HepG2 (cell line): ENCODE results near the gene CSMD2. TPM values are rescaled to one million over a fixed set of nuclear protein-coding genes. Genes with fewer than 3 reads are reported as not detected.

Experiments used
- ATAC-seq: fragments of 200-7000 bp; cut with Tn5 transposase; 3 replicates; pipeline ENCODE4 v1.9.1; 2020; ENCODE audit warnings: mild to moderate bottlenecking, moderate library complexity
- BruUV-seq: library from RNA; stranded (reverse); fragments of 400-500 nt; replicated peaks from 2 replicates; lab custom pipeline; 2021; lab: Mats Ljungman, UMichigan
- CTCF ChIA-PET: fragments of 300-600 bp; formaldehyde crosslinking; extraction: SDS; loops from one replicate; lab custom pipeline; 2021; ENCODE audit warnings: low total read pairs, inconsistent platforms, low intra/inter-chr PET ratio; lab: Yijun Ruan, JAX
- POLR2A ChIA-PET: fragments of 350-600 bp; sonication (Branson Sonifier 250); formaldehyde crosslinking; loops from one replicate; lab custom pipeline; 2020; ENCODE audit warnings: antibody characterized with exemption, inconsistent platforms; lab: Yijun Ruan, JAX
- DNase-seq: peaks from one replicate; pipeline ENCODE4 v3.0.0-alpha.2; 2015; ENCODE audit warnings: low spot score
- FAIRE-seq: peaks from 3 replicates; lab custom pipeline; 2011; peaks lifted over from hg19 to GRCh38; lab: Jason Lieb, UNC
- H2AFZ ChIP-seq: one replicate; pipeline ENCODE4 v1.6.1; 2011; ENCODE audit warnings: low read length, inconsistent platforms
- H3K27ac ChIP-seq: fragments of 300-600 bp; 3 replicates; pipeline ENCODE4 v1.8.0; 2011; ENCODE audit warnings: mixed run types, mild to moderate bottlenecking, mixed read lengths, low read length, inconsistent platforms; ENCODE audit not compliant: insufficient read depth; ENCODE audit errors: extremely low read length
- H3K27me3 ChIP-seq, 2 experiments: fragments of 200-600 bp in 1 of 2; 2 replicates in 1 of 2; 3 replicates in 1 of 2; pipeline versions ENCODE4 v1.6.0 to v1.8.0; 2011; ENCODE audit warnings: low read length in 2 of 2, mild to moderate bottlenecking in 2 of 2, moderate library complexity in 2 of 2, inconsistent platforms in 1 of 2; ENCODE audit not compliant: insufficient read depth in 2 of 2, control insufficient read depth in 1 of 2
- H3K36me3 ChIP-seq, 2 experiments: fragments of 200-600 bp in 1 of 2; replicated peaks in 1 of 2; 2 replicates in 1 of 2; 3 replicates in 1 of 2; pipeline versions ENCODE4 v1.5.1 to v1.8.0; 2011; ENCODE audit warnings: low read length in 2 of 2, inconsistent platforms in 1 of 2; ENCODE audit not compliant: insufficient read depth in 2 of 2, control insufficient read depth in 1 of 2
- H3K4me1 ChIP-seq: 2 replicates; pipeline ENCODE4 v1.5.1; 2012; ENCODE audit warnings: low read length, inconsistent platforms; ENCODE audit not compliant: insufficient read depth
- H3K4me2 ChIP-seq: 2 replicates; pipeline ENCODE4 v1.6.0; 2011; ENCODE audit warnings: low read depth, low read length, inconsistent platforms
- H3K4me3 ChIP-seq, 3 experiments: fragments of 200-600 bp in 1 of 3; sonication (generic), shearing (Covaris generic) in 1 of 3; replicated peaks in 1 of 3; 2 replicates each; pipeline ENCODE4 v1.5.1; 2011 to 2016; ENCODE audit warnings: low read length in 3 of 3, inconsistent platforms in 2 of 3, low read depth in 2 of 3, mild to moderate bottlenecking in 2 of 3, control low read depth in 1 of 3, mixed read lengths in 1 of 3; ENCODE audit not compliant: insufficient read depth in 1 of 3
- H3K79me2 ChIP-seq: one replicate; pipeline ENCODE4 v1.6.1; 2011; ENCODE audit warnings: low read length, inconsistent platforms; ENCODE audit not compliant: insufficient read depth
- H3K9ac ChIP-seq: 2 replicates; pipeline ENCODE4 v1.6.0; 2011; ENCODE audit warnings: mild to moderate bottlenecking, low read depth, low read length, inconsistent platforms; ENCODE audit not compliant: insufficient read depth
- H3K9me3 ChIP-seq: 2 replicates; pipeline ENCODE4 v1.5.1; 2012; ENCODE audit warnings: mild to moderate bottlenecking, low read length
- H4K20me1 ChIP-seq: 2 replicates; pipeline ENCODE4 v1.6.0; 2011; ENCODE audit warnings: inconsistent platforms, mild to moderate bottlenecking, low read length, moderate library complexity; ENCODE audit not compliant: insufficient read depth
- IKZF4 ChIP-seq: sonication (generic); formaldehyde crosslinking; IDR thresholded peaks from 2 replicates; pipeline ENCODE4 v1.5.1; 2020; ENCODE audit warnings: borderline replicate concordance, mild to moderate bottlenecking, low read depth, missing genetic modification reagents; ENCODE audit errors: not compliant biosample characterization
- KLF9 ChIP-seq: IDR thresholded peaks from 2 replicates; pipeline ENCODE4 v1.6.1; 2016; ENCODE audit warnings: low read depth
- SAP130 ChIP-seq: IDR thresholded peaks from 2 replicates; pipeline ENCODE4 v1.6.1; 2016; ENCODE audit warnings: low read depth
- TBX3 ChIP-seq: fragments of 450-650 bp; IDR thresholded peaks from 2 replicates; pipeline ENCODE4 v1.6.1; 2017; ENCODE audit warnings: antibody characterized with exemption, mild to moderate bottlenecking, inconsistent platforms, borderline replicate concordance
- ZNF326 ChIP-seq: sonication (generic); formaldehyde crosslinking; IDR thresholded peaks from 2 replicates; pipeline ENCODE4 v1.4.0; 2020; ENCODE audit warnings: missing genetic modification reagents, borderline replicate concordance
- ZNF563 ChIP-seq: sonication (generic); formaldehyde crosslinking; IDR thresholded peaks from 2 replicates; pipeline ENCODE4 v1.8.0; 2022; ENCODE audit warnings: mild to moderate bottlenecking, moderate library complexity, missing genetic modification reagents
- ZNF598 ChIP-seq: sonication (generic); formaldehyde crosslinking; IDR thresholded peaks from 2 replicates; pipeline ENCODE4 v1.5.1; 2020; ENCODE audit warnings: mild to moderate bottlenecking, missing genetic modification reagents, borderline replicate concordance
- ZNF614 ChIP-seq: IDR thresholded peaks from 2 replicates; pipeline ENCODE4 v1.6.1; 2018; ENCODE audit warnings: missing biosample characterization, missing genetic modification reagents, inconsistent platforms, borderline replicate concordance
- ZNF782 ChIP-seq: sonication (generic); formaldehyde crosslinking; IDR thresholded peaks from 2 replicates; pipeline ENCODE4 v1.4.0; 2020; ENCODE audit warnings: missing genetic modification reagents, mild to moderate bottlenecking, borderline replicate concordance
- ZSCAN29 ChIP-seq: sonication (generic); formaldehyde crosslinking; conservative IDR thresholded peaks from 2 replicates; pipeline ENCODE4 v1.4.0; 2020; ENCODE audit warnings: mild to moderate bottlenecking, missing genetic modification reagents
- WGBS: methylation state at CpG from one replicate; pipeline ENCODE4 v1.1.6; 2017; ENCODE audit warnings: low lambda C conversion rate; 5-methylcytosine and 5-hydroxymethylcytosine counted together
- in situ Hi-C: cut with HindIII; loops from 2 replicates; pipeline ENCODE4 v1.10.0; 2017; ENCODE audit warnings: low pct_unique_long_range_greater_than_20kb; ENCODE audit not compliant: extremely low pct_ligation_motif_present
- intact Hi-C: fragments of 100-400 bp; cut with micrococcal nuclease; formaldehyde crosslinking; loops from one replicate; pipeline ENCODE4 v1.10.0; 2022; ENCODE audit not compliant: unreplicated experiment
- polyA plus RNA-seq, 8 experiments: library from polyadenylated mRNA; depleted of rRNA in 3 of 8; stranded (reverse) in 7 of 8; unstranded in 1 of 8; fragments of >200 nt; fragmentation: Illumina TruSeq in 4 of 8; extraction: Trizol in 4 of 8; gene quantifications; 2 replicates each; pipeline versions ENCODE4 v1.2.1 to v1.2.3, GENCODE V29; 2011 to 2016; ENCODE audit warnings: low read depth in 4 of 8, missing spikeins in 1 of 8, mixed read lengths in 1 of 8; ENCODE audit not compliant: insufficient read depth in 1 of 8
- total RNA-seq, 5 experiments: library from RNA; depleted of rRNA; stranded (reverse); fragments of >200 nt; fragmentation: Illumina TruSeq; extraction: Trizol; gene quantifications; 2 replicates each; pipeline ENCODE4 v1.2.3, GENCODE V29; 2016; ENCODE audit warnings: low read depth in 1 of 5
- TF ChIP-seq, protein P1 (sequence below): sonication (generic); formaldehyde crosslinking; IDR thresholded peaks from 2 replicates; pipeline ENCODE4 v1.5.0; 2020; ENCODE audit warnings: mild to moderate bottlenecking, missing genetic modification reagents
- TF ChIP-seq, protein P2 (sequence below): sonication (generic); formaldehyde crosslinking; IDR thresholded peaks from 2 replicates; pipeline ENCODE4 v1.4.0; 2020; ENCODE audit warnings: mild to moderate bottlenecking, missing genetic modification reagents
- TF ChIP-seq, protein P3 (sequence below): sonication (generic); formaldehyde crosslinking; conservative IDR thresholded peaks from 2 replicates; pipeline ENCODE4 v1.4.0; 2020; ENCODE audit warnings: missing genetic modification reagents

CSMD2 gene
- total and polyA plus RNA-seq, 2 of the 13 experiments (the other 11 are each of a cell fraction or from before 2014, with no cell fraction given): not detected

DNA sequence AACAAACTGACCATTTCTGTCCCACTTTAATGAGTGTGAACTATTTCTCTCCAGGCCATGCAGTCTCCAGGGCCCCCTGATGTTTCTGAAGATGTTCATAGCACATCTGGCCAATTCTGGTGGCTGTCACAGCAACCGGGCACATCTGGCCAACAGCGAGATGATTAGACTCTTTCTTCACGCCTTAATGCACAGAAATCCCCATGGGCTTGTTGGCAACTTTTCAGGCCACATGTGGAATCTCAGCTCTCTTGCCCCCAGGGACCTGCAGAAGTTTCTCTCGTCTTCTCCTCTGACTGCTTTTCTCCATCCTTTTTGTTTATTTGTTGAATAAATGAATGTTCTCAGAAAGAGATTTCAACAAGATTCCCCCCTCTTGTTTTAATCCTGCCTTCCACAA, 372.4 kb downstream of the CSMD2 start (continued):
- TF ChIP-seq IKZF4 (no peak), SAP130 (CRISPR knock-in tag) (no peak), ZNF326 (no peak)
- TF ChIP-seq, protein P1, sequence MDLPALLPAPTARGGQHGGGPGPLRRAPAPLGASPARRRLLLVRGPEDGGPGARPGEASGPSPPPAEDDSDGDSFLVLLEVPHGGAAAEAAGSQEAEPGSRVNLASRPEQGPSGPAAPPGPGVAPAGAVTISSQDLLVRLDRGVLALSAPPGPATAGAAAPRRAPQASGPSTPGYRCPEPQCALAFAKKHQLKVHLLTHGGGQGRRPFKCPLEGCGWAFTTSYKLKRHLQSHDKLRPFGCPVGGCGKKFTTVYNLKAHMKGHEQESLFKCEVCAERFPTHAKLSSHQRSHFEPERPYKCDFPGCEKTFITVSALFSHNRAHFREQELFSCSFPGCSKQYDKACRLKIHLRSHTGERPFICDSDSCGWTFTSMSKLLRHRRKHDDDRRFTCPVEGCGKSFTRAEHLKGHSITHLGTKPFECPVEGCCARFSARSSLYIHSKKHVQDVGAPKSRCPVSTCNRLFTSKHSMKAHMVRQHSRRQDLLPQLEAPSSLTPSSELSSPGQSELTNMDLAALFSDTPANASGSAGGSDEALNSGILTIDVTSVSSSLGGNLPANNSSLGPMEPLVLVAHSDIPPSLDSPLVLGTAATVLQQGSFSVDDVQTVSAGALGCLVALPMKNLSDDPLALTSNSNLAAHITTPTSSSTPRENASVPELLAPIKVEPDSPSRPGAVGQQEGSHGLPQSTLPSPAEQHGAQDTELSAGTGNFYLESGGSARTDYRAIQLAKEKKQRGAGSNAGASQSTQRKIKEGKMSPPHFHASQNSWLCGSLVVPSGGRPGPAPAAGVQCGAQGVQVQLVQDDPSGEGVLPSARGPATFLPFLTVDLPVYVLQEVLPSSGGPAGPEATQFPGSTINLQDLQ (CRISPR knock-in tag): no peak

DNA sequence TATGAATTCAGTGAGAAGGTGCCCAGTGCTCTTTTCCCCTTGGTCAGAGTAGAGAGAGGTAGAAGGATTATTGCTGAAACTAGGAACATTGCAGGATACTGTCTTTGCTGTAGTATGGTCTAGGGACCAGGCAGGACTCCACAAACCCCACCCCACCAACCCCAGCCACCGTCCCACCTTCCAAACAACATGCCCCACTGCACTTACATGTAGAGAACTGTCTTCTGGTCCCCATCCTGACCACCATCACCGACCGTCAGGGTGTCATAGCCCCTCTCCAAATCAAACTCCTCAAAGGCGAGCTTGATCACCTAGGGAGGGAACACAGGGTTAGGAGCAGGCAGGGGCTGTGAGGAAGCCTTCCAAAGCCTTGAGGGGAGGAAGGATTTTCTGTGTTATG, 372.8 kb downstream of the CSMD2 start:
- H3K79me2 ChIP-seq: no peaks in the 10 kb centered on the region
- intact Hi-C loops (no loop called here), in situ Hi-C loops (no loop called here)
- H3K4me3 ChIP-seq: no peak overlapping the region
- H2AFZ ChIP-seq: no peak overlapping the region
- 0% methylated on average over 1 of the region's 4 CpGs for WGBS
- H3K9me3 ChIP-seq: peaks cover 11% of the 10 kb centered on the region; the same call in 1 of the 2 replicates
- no peak overlapping the region for H3K27ac ChIP-seq
- no peak overlapping the region for H3K9ac ChIP-seq
- no peaks in the 10 kb centered on the region for H3K27me3 ChIP-seq
- no TSS peak for BruUV-seq
- ChIA-PET POLR2A (no interaction called here), CTCF (no interaction called here)
- no peak for TF ChIP-seq ZNF563
- no peak for TF ChIP-seq TBX3
- TF ChIP-seq, protein P2, sequence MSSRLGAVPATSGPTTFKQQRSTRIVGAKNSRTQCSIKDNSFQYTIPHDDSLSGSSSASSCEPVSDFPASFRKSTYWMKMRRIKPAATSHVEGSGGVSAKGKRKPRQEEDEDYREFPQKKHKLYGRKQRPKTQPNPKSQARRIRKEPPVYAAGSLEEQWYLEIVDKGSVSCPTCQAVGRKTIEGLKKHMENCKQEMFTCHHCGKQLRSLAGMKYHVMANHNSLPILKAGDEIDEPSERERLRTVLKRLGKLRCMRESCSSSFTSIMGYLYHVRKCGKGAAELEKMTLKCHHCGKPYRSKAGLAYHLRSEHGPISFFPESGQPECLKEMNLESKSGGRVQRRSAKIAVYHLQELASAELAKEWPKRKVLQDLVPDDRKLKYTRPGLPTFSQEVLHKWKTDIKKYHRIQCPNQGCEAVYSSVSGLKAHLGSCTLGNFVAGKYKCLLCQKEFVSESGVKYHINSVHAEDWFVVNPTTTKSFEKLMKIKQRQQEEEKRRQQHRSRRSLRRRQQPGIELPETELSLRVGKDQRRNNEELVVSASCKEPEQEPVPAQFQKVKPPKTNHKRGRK (CRISPR knock-in tag): no peak
- TF ChIP-seq ZNF614 (CRISPR knock-in tag): no peak
- no peak for TF ChIP-seq ZNF782 (CRISPR knock-in tag)
- TF ChIP-seq, protein P3, sequence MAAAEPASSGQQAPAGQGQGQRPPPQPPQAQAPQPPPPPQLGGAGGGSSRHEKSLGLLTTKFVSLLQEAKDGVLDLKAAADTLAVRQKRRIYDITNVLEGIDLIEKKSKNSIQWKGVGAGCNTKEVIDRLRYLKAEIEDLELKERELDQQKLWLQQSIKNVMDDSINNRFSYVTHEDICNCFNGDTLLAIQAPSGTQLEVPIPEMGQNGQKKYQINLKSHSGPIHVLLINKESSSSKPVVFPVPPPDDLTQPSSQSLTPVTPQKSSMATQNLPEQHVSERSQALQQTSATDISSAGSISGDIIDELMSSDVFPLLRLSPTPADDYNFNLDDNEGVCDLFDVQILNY (CRISPR knock-in tag): no peak
- TF ChIP-seq ZNF598 (CRISPR knock-in tag): no peak
- no peak for TF ChIP-seq ZSCAN29 (CRISPR knock-in tag)
- TF ChIP-seq KLF9 (CRISPR knock-in tag): no peak
- H3K4me2 ChIP-seq: no peak overlapping the region
- DNase-seq (no peak), ATAC-seq (no peak), FAIRE-seq (no peak)
- no peaks in the 10 kb centered on the region for H3K4me1 ChIP-seq
- H4K20me1 ChIP-seq: no peaks in the 10 kb centered on the region
- no peaks in the 10 kb centered on the region for H3K36me3 ChIP-seq
